ENCODE data around the gene ACOXL. TPM values are rescaled to one million over a fixed set of nuclear protein-coding genes. Genes with fewer than 3 reads are reported as not detected.
"Not testable (repeated sequence)": the region's sequence is repeated elsewhere in the genome, so short reads cannot be mapped to it uniquely, and the experiment has no call there.

The ACOXL gene
- not detected in 2 replicates for total RNA-seq
- polyA plus RNA-seq, result 0.03 TPM in 1 of 2 replicates, not detected in the other
- polyA plus RNA-seq (2011; cell fraction: cytosol; rRNA removed), result not detected in 2 replicates
- polyA plus RNA-seq (2011; cell fraction: nucleus; rRNA removed), result 0.05 TPM in 1 of 2 replicates, not detected in the other
- not detected in 2 replicates for polyA plus RNA-seq (2012)
- not detected in 2 replicates for polyA minus RNA-seq
- not detected for polyA minus RNA-seq (2011; cell fraction: cytosol; rRNA and poly(A)+ RNA removed)
- not detected in 2 replicates for polyA minus RNA-seq (2011; cell fraction: nucleus; rRNA and poly(A)+ RNA removed)
- percentile 2 among the genes with signal in this experiment for Bru-seq, nascent RNA
- percentile 2 among the genes with signal in this experiment for BruChase-seq, experiment 1, labeled RNA remaining after a 6-hour chase
- BruChase-seq, experiment 2, labeled RNA remaining after a 2-hour chase, result percentile 3 among the genes with signal in this experiment
- long read RNA-seq, result 0 reads

DNA sequence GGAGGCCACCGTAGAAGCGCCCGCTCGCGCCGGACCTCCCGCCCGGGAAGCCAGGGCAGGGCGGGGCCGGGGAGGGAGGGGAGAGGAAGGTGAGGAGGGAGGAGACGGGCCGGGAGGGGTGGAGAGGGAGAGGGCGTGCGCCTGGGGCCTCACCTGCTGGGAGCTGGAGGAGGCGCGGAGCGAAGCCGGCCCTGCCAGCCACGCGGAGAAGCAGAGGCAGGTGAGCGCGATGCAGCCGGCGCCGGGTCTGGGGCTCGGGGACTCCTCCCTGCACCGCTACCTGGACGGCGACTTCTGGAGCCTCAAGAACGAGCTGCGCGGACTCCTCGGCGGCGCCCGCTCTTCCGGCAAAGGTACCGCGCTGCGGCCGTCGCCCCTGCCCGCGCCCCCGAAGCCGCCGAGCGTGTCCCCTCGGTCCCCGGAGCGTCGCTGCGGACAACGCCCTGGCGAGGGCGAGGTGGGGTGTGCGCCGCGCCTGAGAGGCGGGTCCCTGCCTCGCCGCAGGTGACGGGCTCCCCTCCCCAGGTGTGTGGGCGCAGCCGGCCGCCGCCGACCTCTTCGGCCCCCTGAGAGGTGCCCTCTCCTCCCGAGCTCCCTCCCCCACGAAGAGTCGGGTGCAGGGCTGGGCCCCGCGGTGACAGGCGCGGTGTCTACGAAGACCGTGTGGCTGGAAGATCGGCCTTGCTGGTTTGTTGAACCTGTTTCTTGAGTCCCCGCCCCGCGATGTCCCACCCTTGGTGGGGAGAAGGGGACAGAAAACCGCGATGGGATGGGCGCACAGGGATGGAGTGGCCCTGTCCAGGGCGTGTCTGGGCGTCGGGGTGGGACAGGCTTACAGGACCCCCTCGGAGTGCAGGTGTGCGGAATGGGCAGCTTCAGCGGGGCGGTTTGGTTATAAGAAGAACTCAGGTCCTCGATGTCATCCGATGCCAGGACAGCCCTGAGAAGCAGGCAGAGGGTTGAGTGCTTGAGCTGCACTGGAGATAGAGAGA lies at the start of gene ACOXL:
TSS of gene ACOXL (plus strand) at position 152 of the 992 bp plus-strand sequence. CDS start 35,817 bp downstream, outside the sequence.
- FAIRE-seq, result no peak
- Histone ChIP-seq H3K9me3 (replicated peaks; ENCODE audit: control insufficient read depth, insufficient read depth, low read length) (no peaks in the 10 kb centered on the region), H3K79me2 (ENCODE audit: control insufficient read depth, insufficient read depth, low read length) (no peaks in the 10 kb centered on the region), H3K27me3 (ENCODE audit: control insufficient read depth in 2 of 2, insufficient read depth in 2 of 2, low read length in 2 of 2) (peaks cover 62 to 77% of the 10 kb centered on the region in 2 experiments), H3K9ac (replicated peaks; ENCODE audit: extremely low read depth, insufficient read depth, low read length) (no peak within 1 kb of the TSS), H3K36me3 (ENCODE audit: control insufficient read depth in 2 of 2, extremely low read depth in 1 of 2, insufficient read depth in 2 of 2, low read length in 2 of 2) (no peaks in the 10 kb centered on the region), H3K4me3 (replicated peaks in 1 of 3; ENCODE audit: insufficient read depth in 1 of 3, low read depth in 1 of 3, low read length in 3 of 3) (no peak within 1 kb of the TSS), H3K4me2 (ENCODE audit: insufficient read depth, low read length) (no peak within 1 kb of the TSS), H3K4me1 (ENCODE audit: control insufficient read depth, extremely low read depth, insufficient read depth, low read length) (no peaks in the 10 kb centered on the region), H2AFZ (ENCODE audit: low read depth, low read length) (no peak within 1 kb of the TSS), H3K27ac (ENCODE audit: insufficient read depth, low read depth, low read length) (no peak within 1 kb of the TSS), H4K20me1 (replicated peaks; ENCODE audit: control insufficient read depth, extremely low read depth, insufficient read depth, low read length) (no peaks in the 10 kb centered on the region), H3K9me1 (replicated peaks; ENCODE audit: control insufficient read depth, extremely low read depth, insufficient read depth, low read length) (no peaks in the 10 kb centered on the region)
- intact Hi-C loops (cut with micrococcal nuclease) (no loop called here), dilution Hi-C loops (cut with MboI; ENCODE audit: extremely low pct_ligation_motif_present, low sequenced_read_pairs) (no loop called here)
- DNase-seq (ENCODE audit: low read depth, low spot score), result no peak
- TF ChIP-seq POLR2A (IDR thresholded peaks at IDR 0.05; ENCODE audit: low read depth, low read length), result no peak
- peak; percentile 96 for TF ChIP-seq EZH2 (IDR thresholded peaks at IDR 0.05; ENCODE audit: borderline replicate concordance, low read depth, low read length, severe bottlenecking)
- BruUV-seq (replicated peaks), result no TSS peak
- ChIA-PET CTCF (no interaction called here), POLR2A (no interaction called here)

DNA sequence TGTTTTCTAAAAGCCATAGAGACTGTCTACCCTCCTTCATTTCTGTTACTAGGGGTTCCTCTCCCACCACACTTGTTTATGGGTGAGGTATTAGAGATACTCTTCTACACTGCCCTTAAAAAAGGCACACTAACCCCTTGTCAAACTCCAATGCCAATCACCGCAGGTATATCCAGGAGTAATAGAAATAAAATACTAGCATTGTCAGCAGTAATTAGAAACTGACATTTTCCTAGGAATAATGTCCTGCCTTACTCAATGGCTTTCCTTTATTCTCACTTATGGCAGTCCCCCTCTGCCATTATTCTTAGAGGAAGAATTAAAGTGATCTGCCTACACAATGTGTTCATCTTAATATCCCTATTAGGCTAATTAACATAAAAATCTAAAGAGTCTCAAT lies 49.5 kb upstream of the ACOXL start:
- FAIRE-seq, result no peak
- no peak overlapping the region for H3K4me3 ChIP-seq (replicated peaks in 1 of 3; ENCODE audit: insufficient read depth in 1 of 3, low read depth in 1 of 3, low read length in 3 of 3)
- no peak overlapping the region for H3K4me2 ChIP-seq (ENCODE audit: insufficient read depth, low read length)
- H2AFZ ChIP-seq (ENCODE audit: low read depth, low read length), result no peak overlapping the region
- H3K27ac ChIP-seq (ENCODE audit: insufficient read depth, low read depth, low read length), result no peak overlapping the region
- TF ChIP-seq POLR2A (IDR thresholded peaks at IDR 0.05; ENCODE audit: low read depth, low read length), result no peak
- TF ChIP-seq, protein P1, sequence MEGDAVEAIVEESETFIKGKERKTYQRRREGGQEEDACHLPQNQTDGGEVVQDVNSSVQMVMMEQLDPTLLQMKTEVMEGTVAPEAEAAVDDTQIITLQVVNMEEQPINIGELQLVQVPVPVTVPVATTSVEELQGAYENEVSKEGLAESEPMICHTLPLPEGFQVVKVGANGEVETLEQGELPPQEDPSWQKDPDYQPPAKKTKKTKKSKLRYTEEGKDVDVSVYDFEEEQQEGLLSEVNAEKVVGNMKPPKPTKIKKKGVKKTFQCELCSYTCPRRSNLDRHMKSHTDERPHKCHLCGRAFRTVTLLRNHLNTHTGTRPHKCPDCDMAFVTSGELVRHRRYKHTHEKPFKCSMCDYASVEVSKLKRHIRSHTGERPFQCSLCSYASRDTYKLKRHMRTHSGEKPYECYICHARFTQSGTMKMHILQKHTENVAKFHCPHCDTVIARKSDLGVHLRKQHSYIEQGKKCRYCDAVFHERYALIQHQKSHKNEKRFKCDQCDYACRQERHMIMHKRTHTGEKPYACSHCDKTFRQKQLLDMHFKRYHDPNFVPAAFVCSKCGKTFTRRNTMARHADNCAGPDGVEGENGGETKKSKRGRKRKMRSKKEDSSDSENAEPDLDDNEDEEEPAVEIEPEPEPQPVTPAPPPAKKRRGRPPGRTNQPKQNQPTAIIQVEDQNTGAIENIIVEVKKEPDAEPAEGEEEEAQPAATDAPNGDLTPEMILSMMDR (IDR thresholded peaks at IDR 0.05; ENCODE audit: extremely low read depth in 1 of 2, insufficient read depth in 1 of 2, low read depth in 1 of 2, low read length in 2 of 2), result no peak
- ChIA-PET CTCF (interaction anchor here (2.9 kb wide), 1 partner anchor 72 kb away, joined by 11 read pairs; no protein-coding TSS in a partner anchor), POLR2A (no interaction called here)
- H3K9me1 ChIP-seq (replicated peaks; ENCODE audit: control insufficient read depth, extremely low read depth, insufficient read depth, low read length), result no peaks in the 10 kb centered on the region
- peaks cover 9% of the 10 kb centered on the region for H3K4me1 ChIP-seq (ENCODE audit: control insufficient read depth, extremely low read depth, insufficient read depth, low read length)
- H3K9ac ChIP-seq (replicated peaks; ENCODE audit: extremely low read depth, insufficient read depth, low read length), result no peak overlapping the region
- no peak for DNase-seq (ENCODE audit: low read depth, low spot score)
- no peaks in the 10 kb centered on the region for H3K79me2 ChIP-seq (ENCODE audit: control insufficient read depth, insufficient read depth, low read length)
- dilution Hi-C loops (cut with MboI; ENCODE audit: extremely low pct_ligation_motif_present, low sequenced_read_pairs), result no loop called here
- H4K20me1 ChIP-seq (replicated peaks; ENCODE audit: control insufficient read depth, extremely low read depth, insufficient read depth, low read length), result no peaks in the 10 kb centered on the region
- no peaks in the 10 kb centered on the region for H3K9me3 ChIP-seq (replicated peaks; ENCODE audit: control insufficient read depth, insufficient read depth, low read length)
- no TSS peak for BruUV-seq (replicated peaks)
- peaks cover 14 to 40% of the 10 kb centered on the region in 2 experiments for H3K27me3 ChIP-seq (ENCODE audit: control insufficient read depth in 2 of 2, insufficient read depth in 2 of 2, low read length in 2 of 2)
- no peaks in the 10 kb centered on the region for H3K36me3 ChIP-seq (ENCODE audit: control insufficient read depth in 2 of 2, extremely low read depth in 1 of 2, insufficient read depth in 2 of 2, low read length in 2 of 2)
- intact Hi-C loops (cut with micrococcal nuclease), result no loop called here

DNA sequence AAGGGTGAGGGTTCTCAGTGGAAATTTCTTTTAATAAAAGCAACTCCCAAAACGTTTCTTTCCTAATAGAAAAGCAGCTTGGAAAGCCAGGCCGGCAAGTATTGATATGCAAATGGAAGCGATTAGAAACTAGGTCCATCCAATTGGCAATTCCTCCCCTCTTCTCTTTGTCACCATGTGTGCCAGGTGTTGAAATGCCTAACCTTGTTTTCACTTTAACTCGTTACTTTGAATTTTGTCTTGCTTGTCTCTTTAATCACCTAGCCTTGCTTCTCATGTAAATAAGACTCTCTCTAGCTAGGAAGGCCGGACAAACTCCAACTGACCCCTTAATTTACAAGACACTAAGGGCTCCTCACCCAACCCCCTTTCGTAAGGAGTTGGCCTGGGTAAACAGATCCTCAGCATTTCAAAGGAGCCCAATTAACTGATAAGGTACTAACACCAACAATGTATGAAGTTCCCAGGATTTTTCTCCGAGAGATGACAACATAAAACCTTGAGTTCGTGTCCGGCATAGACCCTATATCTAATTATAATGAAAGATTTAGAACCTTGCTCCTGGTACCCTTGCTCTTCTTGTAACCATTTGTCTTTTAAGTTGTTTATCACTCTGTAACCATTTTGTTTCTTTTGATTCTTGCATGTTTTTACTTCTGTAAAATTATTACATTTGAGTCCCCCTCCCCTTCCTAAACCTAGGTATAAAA lies 44.4 kb upstream of the ACOXL start:
- BruUV-seq (replicated peaks); POLR2A ChIA-PET; H3K9me1 ChIP-seq (replicated peaks; ENCODE audit: control insufficient read depth, extremely low read depth, insufficient read depth, low read length); DNase-seq (ENCODE audit: low read depth, low spot score); H4K20me1 ChIP-seq (replicated peaks; ENCODE audit: control insufficient read depth, extremely low read depth, insufficient read depth, low read length); H3K79me2 ChIP-seq (ENCODE audit: control insufficient read depth, insufficient read depth, low read length); H3K4me1 ChIP-seq (ENCODE audit: control insufficient read depth, extremely low read depth, insufficient read depth, low read length); intact Hi-C loops (cut with micrococcal nuclease); CTCF ChIA-PET; H3K27ac ChIP-seq (ENCODE audit: insufficient read depth, low read depth, low read length); dilution Hi-C loops (cut with MboI; ENCODE audit: extremely low pct_ligation_motif_present, low sequenced_read_pairs); H3K4me3 ChIP-seq (replicated peaks in 1 of 3; ENCODE audit: insufficient read depth in 1 of 3, low read depth in 1 of 3, low read length in 3 of 3); H2AFZ ChIP-seq (ENCODE audit: low read depth, low read length); H3K9me3 ChIP-seq (replicated peaks; ENCODE audit: control insufficient read depth, insufficient read depth, low read length); H3K9ac ChIP-seq (replicated peaks; ENCODE audit: extremely low read depth, insufficient read depth, low read length); H3K36me3 ChIP-seq (ENCODE audit: control insufficient read depth in 2 of 2, extremely low read depth in 1 of 2, insufficient read depth in 2 of 2, low read length in 2 of 2); FAIRE-seq; H3K4me2 ChIP-seq (ENCODE audit: insufficient read depth, low read length): not testable (repeated sequence)
- H3K27me3 ChIP-seq (ENCODE audit: control insufficient read depth in 2 of 2, insufficient read depth in 2 of 2, low read length in 2 of 2), result peaks cover 17 to 65% of the 10 kb centered on the region in 2 experiments
